ENCODE data around the gene CRACR2A.

Gene CRACR2A

DNA sequence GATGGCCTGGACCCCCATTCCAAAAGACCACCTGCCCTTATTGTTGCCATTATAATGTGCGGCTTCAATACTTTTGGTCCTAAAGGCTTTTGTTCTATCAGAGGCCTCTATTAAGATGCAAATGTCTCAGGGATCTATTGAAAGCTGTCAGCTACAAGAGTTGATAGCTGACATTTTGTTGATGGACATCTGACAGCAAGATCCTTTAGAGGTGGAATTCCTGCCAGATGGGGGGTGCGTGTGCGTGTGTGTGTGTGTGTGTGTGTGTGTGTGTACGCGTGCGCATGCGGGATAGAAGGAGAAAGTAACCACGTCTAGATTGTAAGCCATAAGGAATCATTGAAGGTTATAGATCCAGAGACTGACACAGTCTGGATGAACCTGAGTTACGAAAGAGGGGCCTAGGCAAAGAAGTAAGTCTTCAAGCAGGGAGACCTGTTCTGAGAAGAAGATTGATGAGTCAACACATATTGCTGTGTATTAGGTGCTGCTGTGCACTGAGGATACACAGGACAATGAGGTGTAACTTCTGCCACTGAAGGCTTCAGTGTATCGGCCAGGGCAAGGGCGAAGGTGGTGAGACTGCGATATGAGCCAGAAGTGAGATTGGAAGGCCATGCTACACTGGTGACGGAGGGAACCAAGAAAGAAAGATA is 172.7 kb downstream of the CRACR2A start:
- no CpG with 5 or more reads among the region's 13 CpGs for WGBS (ENCODE audit: extremely low coverage, insufficient coverage, insufficient read length)
- H3K14ac ChIP-seq (ENCODE audit: low read length): no peak overlapping the region

GRCh38 chr12:3579446-3580093 is 173.3 kb downstream of the CRACR2A start:
- no peak overlapping the region for H3K4ac ChIP-seq (ENCODE audit: low read depth, low read length)
- no peaks in the 10 kb centered on the region for H3K79me1 ChIP-seq (ENCODE audit: low read length)
- no peak overlapping the region for H3K4me2 ChIP-seq (ENCODE audit: low read length)
- no peak overlapping the region for H3K14ac ChIP-seq (ENCODE audit: low read length)
- no peaks in the 10 kb centered on the region for H3K36me3 ChIP-seq (ENCODE audit: control insufficient read depth in 1 of 2, insufficient read depth in 2 of 2, low read length in 2 of 2)
- H4K12ac ChIP-seq (ENCODE audit: low read depth, low read length): no peak overlapping the region
- no peak overlapping the region for H3K4me3 ChIP-seq (ENCODE audit: low read depth, low read length)
- H4K91ac ChIP-seq (ENCODE audit: low read depth, low read length): no peak overlapping the region
- no peak overlapping the region for H3K23ac ChIP-seq (ENCODE audit: low read length)
- no peak overlapping the region for H2BK5ac ChIP-seq (ENCODE audit: low read depth, low read length, poor library complexity)
- DNase-seq: no peak
- no peaks in the 10 kb centered on the region for H3K27me3 ChIP-seq (ENCODE audit: insufficient read depth, low read length)
- no peak overlapping the region for H2BK12ac ChIP-seq (ENCODE audit: low read length)
- H3K9ac ChIP-seq (ENCODE audit: low read length): no peak overlapping the region
- no peak overlapping the region for H3K18ac ChIP-seq (ENCODE audit: low read length)
- no peak overlapping the region for H3K27ac ChIP-seq (ENCODE audit: low read depth, low read length)
- H3K79me2 ChIP-seq (ENCODE audit: control insufficient read depth, insufficient read depth, low read length, poor library complexity): no peaks in the 10 kb centered on the region
- H3K9me3 ChIP-seq (ENCODE audit: insufficient read depth, low read depth, low read length): peaks cover 2% of the 10 kb centered on the region
- WGBS (ENCODE audit: extremely low coverage, insufficient coverage, insufficient read length): no CpG with 5 or more reads among the region's 15 CpGs
- no peaks in the 10 kb centered on the region for H3K4me1 ChIP-seq (ENCODE audit: control insufficient read depth in 1 of 2, insufficient read depth in 2 of 2, low read length in 2 of 2)
- no peak overlapping the region for H2BK120ac ChIP-seq (ENCODE audit: insufficient read depth, low read length, poor library complexity)
- no peak overlapping the region for H2AFZ ChIP-seq (ENCODE audit: insufficient read depth, low read length, poor library complexity)
- no peak overlapping the region for H2AK5ac ChIP-seq (ENCODE audit: low read length)
- no peak overlapping the region for H4K8ac ChIP-seq (ENCODE audit: low read depth, low read length)

More for the DNA sequence above, 172.7 kb downstream of the CRACR2A start:
- Histone ChIP-seq H3K23ac (ENCODE audit: low read length) (no peak overlapping the region), H2AFZ (ENCODE audit: insufficient read depth, low read length, poor library complexity) (no peak overlapping the region), H3K27me3 (ENCODE audit: insufficient read depth, low read length) (no peaks in the 10 kb centered on the region), H3K27ac (ENCODE audit: low read depth, low read length) (no peak overlapping the region), H2BK12ac (ENCODE audit: low read length) (no peak overlapping the region), H4K12ac (ENCODE audit: low read depth, low read length) (no peak overlapping the region), H4K91ac (ENCODE audit: low read depth, low read length) (no peak overlapping the region), H3K9ac (ENCODE audit: low read length) (no peak overlapping the region), H3K9me3 (ENCODE audit: insufficient read depth, low read depth, low read length) (peaks cover 2% of the 10 kb centered on the region), H2AK5ac (ENCODE audit: low read length) (no peak overlapping the region), H3K4me3 (ENCODE audit: low read depth, low read length) (no peak overlapping the region), H3K4me2 (ENCODE audit: low read length) (no peak overlapping the region), H3K18ac (ENCODE audit: low read length) (no peak overlapping the region), H3K79me1 (ENCODE audit: low read length) (no peaks in the 10 kb centered on the region), H3K79me2 (ENCODE audit: control insufficient read depth, insufficient read depth, low read length, poor library complexity) (no peaks in the 10 kb centered on the region), H3K4me1 (ENCODE audit: control insufficient read depth in 1 of 2, insufficient read depth in 2 of 2, low read length in 2 of 2) (no peaks in the 10 kb centered on the region), H3K4ac (ENCODE audit: low read depth, low read length) (no peak overlapping the region), H2BK120ac (ENCODE audit: insufficient read depth, low read length, poor library complexity) (no peak overlapping the region), H3K36me3 (ENCODE audit: control insufficient read depth in 1 of 2, insufficient read depth in 2 of 2, low read length in 2 of 2) (no peaks in the 10 kb centered on the region), H4K8ac (ENCODE audit: low read depth, low read length) (no peak overlapping the region), H2BK5ac (ENCODE audit: low read depth, low read length, poor library complexity) (no peak overlapping the region)
- no peak for DNase-seq

- no CpG with 5 or more reads among the region's 5 CpGs for WGBS (ENCODE audit: extremely low coverage, insufficient coverage, insufficient read length)
- no peaks in the 10 kb centered on the region for H3K36me3 ChIP-seq (ENCODE audit: control insufficient read depth in 1 of 2, insufficient read depth in 2 of 2, low read length in 2 of 2)
- no peak overlapping the region for H2BK120ac ChIP-seq (ENCODE audit: insufficient read depth, low read length, poor library complexity)
- no peak overlapping the region for H3K9ac ChIP-seq (ENCODE audit: low read length)
- no peak overlapping the region for H2BK12ac ChIP-seq (ENCODE audit: low read length)
- no peak overlapping the region for H3K18ac ChIP-seq (ENCODE audit: low read length)
- H3K4me2 ChIP-seq (ENCODE audit: low read length): no peak overlapping the region
- no peaks in the 10 kb centered on the region for H3K79me1 ChIP-seq (ENCODE audit: low read length)
- no peak overlapping the region for H3K14ac ChIP-seq (ENCODE audit: low read length)
- H3K9me3 ChIP-seq (ENCODE audit: insufficient read depth, low read depth, low read length): peaks cover 2% of the 10 kb centered on the region
- H2AK5ac ChIP-seq (ENCODE audit: low read length): no peak overlapping the region
- no peak overlapping the region for H2BK5ac ChIP-seq (ENCODE audit: low read depth, low read length, poor library complexity)
- H3K79me2 ChIP-seq (ENCODE audit: control insufficient read depth, insufficient read depth, low read length, poor library complexity): no peaks in the 10 kb centered on the region
- no peaks in the 10 kb centered on the region for H3K27me3 ChIP-seq (ENCODE audit: insufficient read depth, low read length)
- H3K4ac ChIP-seq (ENCODE audit: low read depth, low read length): no peak overlapping the region
- no peak overlapping the region for H4K8ac ChIP-seq (ENCODE audit: low read depth, low read length)
- no peak overlapping the region for H4K91ac ChIP-seq (ENCODE audit: low read depth, low read length)
- no peak overlapping the region for H4K12ac ChIP-seq (ENCODE audit: low read depth, low read length)
- no peak overlapping the region for H2AFZ ChIP-seq (ENCODE audit: insufficient read depth, low read length, poor library complexity)
- DNase-seq: no peak
- H3K4me3 ChIP-seq (ENCODE audit: low read depth, low read length): no peak overlapping the region
- no peak overlapping the region for H3K27ac ChIP-seq (ENCODE audit: low read depth, low read length)
- H3K4me1 ChIP-seq (ENCODE audit: control insufficient read depth in 1 of 2, insufficient read depth in 2 of 2, low read length in 2 of 2): no peaks in the 10 kb centered on the region
- H3K23ac ChIP-seq (ENCODE audit: low read length): no peak overlapping the region
Measured at GRCh38 chr12:3578557-3578956, 174.4 kb downstream of the CRACR2A start.

DNA sequence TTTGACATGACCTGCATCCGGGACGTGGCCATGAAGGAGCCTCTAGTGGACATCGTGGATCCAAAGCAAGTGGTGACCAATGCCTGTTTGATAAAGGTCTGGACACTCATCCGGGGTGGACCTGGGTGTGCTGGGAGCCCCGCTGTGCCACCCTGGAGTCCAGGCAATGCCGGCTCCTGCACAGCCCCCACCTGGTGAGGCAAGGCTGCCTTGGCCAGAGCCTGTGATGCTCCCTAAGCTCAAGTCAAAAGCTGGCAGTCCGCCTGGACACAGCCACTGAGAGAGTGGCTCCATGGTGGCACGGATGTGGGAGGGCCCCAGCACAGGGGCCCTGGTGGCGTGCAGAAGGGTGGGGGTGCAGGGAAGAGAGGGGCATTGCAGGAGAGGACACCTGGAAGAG is 176.0 kb downstream of the CRACR2A start:
- no peaks in the 10 kb centered on the region for H3K9me3 ChIP-seq (ENCODE audit: insufficient read depth, low read depth, low read length)
- H3K79me1 ChIP-seq (ENCODE audit: low read length): no peaks in the 10 kb centered on the region
- no peaks in the 10 kb centered on the region for H3K36me3 ChIP-seq (ENCODE audit: control insufficient read depth in 1 of 2, insufficient read depth in 2 of 2, low read length in 2 of 2)
- DNase-seq: no peak
- H4K8ac ChIP-seq (ENCODE audit: low read depth, low read length): no peak overlapping the region
- H2BK5ac ChIP-seq (ENCODE audit: low read depth, low read length, poor library complexity): no peak overlapping the region
- H3K79me2 ChIP-seq (ENCODE audit: control insufficient read depth, insufficient read depth, low read length, poor library complexity): no peaks in the 10 kb centered on the region
- H3K4ac ChIP-seq (ENCODE audit: low read depth, low read length): no peak overlapping the region
- no peak overlapping the region for H4K91ac ChIP-seq (ENCODE audit: low read depth, low read length)
- no peak overlapping the region for H4K12ac ChIP-seq (ENCODE audit: low read depth, low read length)
- H3K23ac ChIP-seq (ENCODE audit: low read length): no peak overlapping the region
- no peak overlapping the region for H3K14ac ChIP-seq (ENCODE audit: low read length)
- no peak overlapping the region for H2AFZ ChIP-seq (ENCODE audit: insufficient read depth, low read length, poor library complexity)
- H3K4me3 ChIP-seq (ENCODE audit: low read depth, low read length): no peak overlapping the region
- H3K4me1 ChIP-seq (ENCODE audit: control insufficient read depth in 1 of 2, insufficient read depth in 2 of 2, low read length in 2 of 2): no peaks in the 10 kb centered on the region
- no peak overlapping the region for H2AK5ac ChIP-seq (ENCODE audit: low read length)
- H3K27me3 ChIP-seq (ENCODE audit: insufficient read depth, low read length): no peaks in the 10 kb centered on the region
- no CpG with 5 or more reads among the region's 9 CpGs for WGBS (ENCODE audit: extremely low coverage, insufficient coverage, insufficient read length)
- H3K9ac ChIP-seq (ENCODE audit: low read length): no peak overlapping the region
- H2BK120ac ChIP-seq (ENCODE audit: insufficient read depth, low read length, poor library complexity): no peak overlapping the region
- no peak overlapping the region for H3K4me2 ChIP-seq (ENCODE audit: low read length)
- H3K27ac ChIP-seq (ENCODE audit: low read depth, low read length): no peak overlapping the region
- no peak overlapping the region for H3K18ac ChIP-seq (ENCODE audit: low read length)
- no peak overlapping the region for H2BK12ac ChIP-seq (ENCODE audit: low read length)
